Testis (tissue), 2 donors: ENCODE data around the gene TRIP4.

ENCODE experiments used
- POLR2A ChIP-seq: fragments of 450-650 bp; IDR thresholded peaks from one replicate; pipeline ENCODE4 v1.6.1; 2017; ENCODE audit warnings: antibody characterized with exemption, mild to moderate bottlenecking, moderate library complexity
- TF ChIP-seq, protein P1 (sequence below), 3 experiments: fragments of 450-650 bp in 2 of 3; fragments of 200-600 bp in 1 of 3; sonication (generic) in 1 of 3; IDR thresholded peaks; one replicate each; pipeline ENCODE4 v1.5.1; 2016 to 2019; ENCODE audit warnings: antibody characterized with exemption in 3 of 3, mild to moderate bottlenecking in 2 of 3, moderate library complexity in 1 of 3

DNA sequence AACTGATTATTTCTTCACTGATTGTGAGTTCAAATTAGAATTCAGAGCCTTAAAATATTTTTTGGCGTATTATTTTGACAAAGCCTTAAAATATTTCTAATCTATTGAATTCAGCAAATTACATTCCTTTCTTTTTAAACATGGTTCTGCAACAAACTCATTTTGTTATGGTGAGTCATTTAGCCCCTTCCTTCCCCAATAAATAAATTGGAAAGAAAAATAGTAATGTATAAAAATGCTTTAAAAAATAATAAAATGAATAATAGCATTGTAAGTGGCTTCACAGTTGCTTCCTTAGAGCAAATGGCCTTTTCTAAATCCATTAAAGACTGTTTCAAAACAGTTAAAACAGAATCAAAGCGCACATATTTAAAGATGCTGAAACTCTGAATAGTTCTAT, 43.8 kb upstream of the TRIP4 start:
- TF ChIP-seq, protein P1, sequence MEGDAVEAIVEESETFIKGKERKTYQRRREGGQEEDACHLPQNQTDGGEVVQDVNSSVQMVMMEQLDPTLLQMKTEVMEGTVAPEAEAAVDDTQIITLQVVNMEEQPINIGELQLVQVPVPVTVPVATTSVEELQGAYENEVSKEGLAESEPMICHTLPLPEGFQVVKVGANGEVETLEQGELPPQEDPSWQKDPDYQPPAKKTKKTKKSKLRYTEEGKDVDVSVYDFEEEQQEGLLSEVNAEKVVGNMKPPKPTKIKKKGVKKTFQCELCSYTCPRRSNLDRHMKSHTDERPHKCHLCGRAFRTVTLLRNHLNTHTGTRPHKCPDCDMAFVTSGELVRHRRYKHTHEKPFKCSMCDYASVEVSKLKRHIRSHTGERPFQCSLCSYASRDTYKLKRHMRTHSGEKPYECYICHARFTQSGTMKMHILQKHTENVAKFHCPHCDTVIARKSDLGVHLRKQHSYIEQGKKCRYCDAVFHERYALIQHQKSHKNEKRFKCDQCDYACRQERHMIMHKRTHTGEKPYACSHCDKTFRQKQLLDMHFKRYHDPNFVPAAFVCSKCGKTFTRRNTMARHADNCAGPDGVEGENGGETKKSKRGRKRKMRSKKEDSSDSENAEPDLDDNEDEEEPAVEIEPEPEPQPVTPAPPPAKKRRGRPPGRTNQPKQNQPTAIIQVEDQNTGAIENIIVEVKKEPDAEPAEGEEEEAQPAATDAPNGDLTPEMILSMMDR (IDR thresholded peaks at IDR 0.05) = no peak
- no peak for TF ChIP-seq POLR2A
